ENCODE results near the gene DOCK11. TPM values are rescaled to one million over a fixed set of nuclear protein-coding genes. Genes with fewer than 3 reads are reported as not detected.

The DOCK11 gene
- polyA plus RNA-seq, 4 donors, result 1.3 to 8.6 (median 4.0) TPM

GRCh38 chrX:118723376-118723775, 227.8 kb downstream of the DOCK11 start:
- no peaks in the 10 kb centered on the region for H3K9me3 ChIP-seq (ENCODE audit: control insufficient read depth in 2 of 2, insufficient read depth in 1 of 2, low read depth in 1 of 2, low read length in 1 of 2)
- no peak for FAIRE-seq
- no peaks in the 10 kb centered on the region for H3K36me3 ChIP-seq (ENCODE audit: control insufficient read depth in 3 of 3, insufficient read depth in 2 of 3, low read depth in 1 of 3, low read length in 3 of 3)
- peaks cover 2 to 15% (median 4%) of the 10 kb centered on the region in 3 donors for H3K4me1 ChIP-seq (ENCODE audit: control insufficient read depth in 3 of 3, insufficient read depth in 2 of 3, low read depth in 1 of 3, low read length in 2 of 3)
- DNase-seq, result no peak
- no peaks in the 10 kb centered on the region for H3K27me3 ChIP-seq (ENCODE audit: control insufficient read depth in 3 of 3, insufficient read depth in 3 of 3, low read length in 3 of 3)
- 52 to 75% (median 61%) methylated on average over 3 of the region's 3 CpGs for WGBS, 3 donors
- no peak overlapping the region for H3K4me3 ChIP-seq (ENCODE audit: low read depth in 1 of 3, low read length in 3 of 3)
- no peak overlapping the region for H3K27ac ChIP-seq (ENCODE audit: low read depth in 1 of 3, low read length in 2 of 3)

- Histone ChIP-seq H3K27ac (ENCODE audit: low read depth in 1 of 3, low read length in 2 of 3) (peak overlapping the region in 1 of 3 donors; percentile 45), H3K27me3 (ENCODE audit: control insufficient read depth in 3 of 3, insufficient read depth in 3 of 3, low read length in 3 of 3) (no peaks in the 10 kb centered on the region), H3K4me1 (ENCODE audit: control insufficient read depth in 3 of 3, insufficient read depth in 2 of 3, low read depth in 1 of 3, low read length in 2 of 3) (peaks cover 2 to 15% (median 4%) of the 10 kb centered on the region in 3 donors), H3K36me3 (ENCODE audit: control insufficient read depth in 3 of 3, insufficient read depth in 2 of 3, low read depth in 1 of 3, low read length in 3 of 3) (no peaks in the 10 kb centered on the region), H3K9me3 (ENCODE audit: control insufficient read depth in 2 of 2, insufficient read depth in 1 of 2, low read depth in 1 of 2, low read length in 1 of 2) (no peaks in the 10 kb centered on the region), H3K4me3 (ENCODE audit: low read depth in 1 of 3, low read length in 3 of 3) (no peak overlapping the region)
- WGBS, 3 donors, result 61 to 87% (median 77%) methylated on average over 5 of the region's 5 CpGs
- no peak for DNase-seq
- FAIRE-seq, result no peak
These were observed 228.8 kb downstream of the DOCK11 start for GRCh38 chrX:118724365-118724764.

- H3K9me3 ChIP-seq (ENCODE audit: control insufficient read depth in 2 of 2, insufficient read depth in 1 of 2, low read depth in 1 of 2, low read length in 1 of 2), result no peaks in the 10 kb centered on the region
- H3K36me3 ChIP-seq (ENCODE audit: control insufficient read depth in 3 of 3, insufficient read depth in 2 of 3, low read depth in 1 of 3, low read length in 3 of 3), result no peaks in the 10 kb centered on the region
- WGBS, 3 donors, result 12 to 45% (median 33%) methylated on average over 7 of the region's 7 CpGs
- peak overlapping the region in 2 of 3 donors; percentile 13 to 45 for H3K27ac ChIP-seq (ENCODE audit: low read depth in 1 of 3, low read length in 2 of 3)
- peaks cover 2 to 15% (median 4%) of the 10 kb centered on the region in 3 donors for H3K4me1 ChIP-seq (ENCODE audit: control insufficient read depth in 3 of 3, insufficient read depth in 2 of 3, low read depth in 1 of 3, low read length in 2 of 3)
- no peak overlapping the region for H3K4me3 ChIP-seq (ENCODE audit: low read depth in 1 of 3, low read length in 3 of 3)
- no peak for FAIRE-seq
- peak; percentile 21 to 63 for DNase-seq
- H3K27me3 ChIP-seq (ENCODE audit: control insufficient read depth in 3 of 3, insufficient read depth in 3 of 3, low read length in 3 of 3), result no peaks in the 10 kb centered on the region
These were observed 229.2 kb downstream of the DOCK11 start for GRCh38 chrX:118724775-118725174.

- no peaks in the 10 kb centered on the region for H3K9me3 ChIP-seq (ENCODE audit: control insufficient read depth in 2 of 2, insufficient read depth in 1 of 2, low read depth in 1 of 2, low read length in 1 of 2)
- peaks cover 2 to 15% (median 4%) of the 10 kb centered on the region in 3 donors for H3K4me1 ChIP-seq (ENCODE audit: control insufficient read depth in 3 of 3, insufficient read depth in 2 of 3, low read depth in 1 of 3, low read length in 2 of 3)
- 47 to 74% (median 64%) methylated on average over 3 of the region's 3 CpGs for WGBS, 3 donors
- DNase-seq (no peak), FAIRE-seq (no peak)
- peak overlapping the region; percentile 35 to 98 (median 92) for H3K27ac ChIP-seq (ENCODE audit: low read depth in 1 of 3, low read length in 2 of 3)
- H3K4me3 ChIP-seq (ENCODE audit: low read depth in 1 of 3, low read length in 3 of 3), result peak overlapping the region in 1 of 3 donors; percentile 7
- no peaks in the 10 kb centered on the region for H3K36me3 ChIP-seq (ENCODE audit: control insufficient read depth in 3 of 3, insufficient read depth in 2 of 3, low read depth in 1 of 3, low read length in 3 of 3)
- no peaks in the 10 kb centered on the region for H3K27me3 ChIP-seq (ENCODE audit: control insufficient read depth in 3 of 3, insufficient read depth in 3 of 3, low read length in 3 of 3)
These were observed 230.8 kb downstream of the DOCK11 start for GRCh38 chrX:118726396-118726795.

- WGBS, 3 donors, result 3 to 49% (median 27%) methylated on average over 19 to 56 of the region's 56 CpGs
- peaks cover 2 to 15% (median 4%) of the 10 kb centered on the region in 3 donors for H3K4me1 ChIP-seq (ENCODE audit: control insufficient read depth in 3 of 3, insufficient read depth in 2 of 3, low read depth in 1 of 3, low read length in 2 of 3)
- DNase-seq (peak; percentile 85 to 87), FAIRE-seq (no peak)
- peak within 1 kb of the TSS; percentile 81 to 98 (median 92) for H3K27ac ChIP-seq (ENCODE audit: low read depth in 1 of 3, low read length in 2 of 3)
- H3K9me3 ChIP-seq (ENCODE audit: control insufficient read depth in 2 of 2, insufficient read depth in 1 of 2, low read depth in 1 of 2, low read length in 1 of 2), result no peaks in the 10 kb centered on the region
- peak within 1 kb of the TSS; percentile 58 to 80 (median 67) for H3K4me3 ChIP-seq (ENCODE audit: low read depth in 1 of 3, low read length in 3 of 3)
- no peaks in the 10 kb centered on the region for H3K27me3 ChIP-seq (ENCODE audit: control insufficient read depth in 3 of 3, insufficient read depth in 3 of 3, low read length in 3 of 3)
- H3K36me3 ChIP-seq (ENCODE audit: control insufficient read depth in 3 of 3, insufficient read depth in 2 of 3, low read depth in 1 of 3, low read length in 3 of 3), result no peaks in the 10 kb centered on the region
These were observed 231.5 kb downstream of the DOCK11 start, which contains the start of gene IL13RA1 for GRCh38 chrX:118726887-118727685. Gene IL13RA1, plus strand, starts transcription at chrX:118727606. Its CDS starts 33 bp downstream, at chrX:118727639.

GRCh38 chrX:118727686-118728339, 232.2 kb downstream of the DOCK11 start:
- FAIRE-seq (no peak), DNase-seq (peak; percentile 51 to 74)
- H3K4me1 ChIP-seq (ENCODE audit: control insufficient read depth in 3 of 3, insufficient read depth in 2 of 3, low read depth in 1 of 3, low read length in 2 of 3), result peaks cover 2 to 15% (median 4%) of the 10 kb centered on the region in 3 donors
- WGBS, 3 donors, result 2 to 44% (median 8%) methylated on average over 31 to 73 of the region's 73 CpGs
- peak overlapping the region; percentile 81 to 98 (median 92) for H3K27ac ChIP-seq (ENCODE audit: low read depth in 1 of 3, low read length in 2 of 3)
- no peaks in the 10 kb centered on the region for H3K27me3 ChIP-seq (ENCODE audit: control insufficient read depth in 3 of 3, insufficient read depth in 3 of 3, low read length in 3 of 3)
- H3K4me3 ChIP-seq (ENCODE audit: low read depth in 1 of 3, low read length in 3 of 3), result peak overlapping the region; percentile 58 to 80 (median 67)
- no peaks in the 10 kb centered on the region for H3K9me3 ChIP-seq (ENCODE audit: control insufficient read depth in 2 of 2, insufficient read depth in 1 of 2, low read depth in 1 of 2, low read length in 1 of 2)
- H3K36me3 ChIP-seq (ENCODE audit: control insufficient read depth in 3 of 3, insufficient read depth in 2 of 3, low read depth in 1 of 3, low read length in 3 of 3), result no peaks in the 10 kb centered on the region

GRCh38 chrX:118729042-118729652, 233.5 kb downstream of the DOCK11 start:
- no peaks in the 10 kb centered on the region for H3K36me3 ChIP-seq (ENCODE audit: control insufficient read depth in 3 of 3, insufficient read depth in 2 of 3, low read depth in 1 of 3, low read length in 3 of 3)
- peak overlapping the region in 2 of 3 donors; percentile 58 to 67 for H3K4me3 ChIP-seq (ENCODE audit: low read depth in 1 of 3, low read length in 3 of 3)
- FAIRE-seq (no peak), DNase-seq (no peak)
- peak overlapping the region in 1 of 3 donors; percentile 92 for H3K27ac ChIP-seq (ENCODE audit: low read depth in 1 of 3, low read length in 2 of 3)
- H3K4me1 ChIP-seq (ENCODE audit: control insufficient read depth in 3 of 3, insufficient read depth in 2 of 3, low read depth in 1 of 3, low read length in 2 of 3), result peaks cover 0 to 15% (median 4%) of the 10 kb centered on the region in 3 donors
- 54 to 64% (median 56%) methylated on average over 3 of the region's 3 CpGs for WGBS, 3 donors
- no peaks in the 10 kb centered on the region for H3K27me3 ChIP-seq (ENCODE audit: control insufficient read depth in 3 of 3, insufficient read depth in 3 of 3, low read length in 3 of 3)
- no peaks in the 10 kb centered on the region for H3K9me3 ChIP-seq (ENCODE audit: control insufficient read depth in 2 of 2, insufficient read depth in 1 of 2, low read depth in 1 of 2, low read length in 1 of 2)

Measured in small intestine (tissue), 7 donors.